CD4-positive, alpha-beta T cell treated with Interleukin-4 for 4 hours (primary cell): ENCODE data around the gene RPS8.
A peak's percentile ranks its signal among the peaks of the same experiment; 100 is the strongest.
"Not testable (repeated sequence)": the region's sequence is repeated elsewhere in the genome, so short reads cannot be mapped to it uniquely, and the experiment has no call there.

Source experiments
- DNase-seq: peaks from one replicate; pipeline ENCODE4 v3.0.0-alpha.2; 2020

The RPS8 gene

DNA sequence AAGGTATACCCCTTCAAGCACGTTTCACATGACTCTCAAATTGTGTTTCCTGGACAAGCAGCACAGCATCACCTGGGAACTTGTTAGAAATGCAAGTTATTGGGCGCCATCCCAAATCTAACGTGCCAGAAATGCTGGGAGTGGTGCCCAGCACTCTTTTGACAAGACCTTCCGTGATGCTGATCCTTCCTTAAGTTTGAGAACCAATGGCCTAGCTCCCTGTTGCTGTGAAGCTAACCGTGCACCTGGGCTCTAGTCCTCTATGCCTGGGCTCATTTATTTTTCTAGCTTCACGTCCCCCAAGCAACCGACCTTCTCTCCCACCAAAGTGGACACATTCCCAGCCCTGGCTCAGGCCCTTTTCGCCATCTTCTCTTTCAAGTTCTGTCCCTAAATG is 8.4 kb downstream of the RPS8 start:
- DNase-seq = no peak

DNA sequence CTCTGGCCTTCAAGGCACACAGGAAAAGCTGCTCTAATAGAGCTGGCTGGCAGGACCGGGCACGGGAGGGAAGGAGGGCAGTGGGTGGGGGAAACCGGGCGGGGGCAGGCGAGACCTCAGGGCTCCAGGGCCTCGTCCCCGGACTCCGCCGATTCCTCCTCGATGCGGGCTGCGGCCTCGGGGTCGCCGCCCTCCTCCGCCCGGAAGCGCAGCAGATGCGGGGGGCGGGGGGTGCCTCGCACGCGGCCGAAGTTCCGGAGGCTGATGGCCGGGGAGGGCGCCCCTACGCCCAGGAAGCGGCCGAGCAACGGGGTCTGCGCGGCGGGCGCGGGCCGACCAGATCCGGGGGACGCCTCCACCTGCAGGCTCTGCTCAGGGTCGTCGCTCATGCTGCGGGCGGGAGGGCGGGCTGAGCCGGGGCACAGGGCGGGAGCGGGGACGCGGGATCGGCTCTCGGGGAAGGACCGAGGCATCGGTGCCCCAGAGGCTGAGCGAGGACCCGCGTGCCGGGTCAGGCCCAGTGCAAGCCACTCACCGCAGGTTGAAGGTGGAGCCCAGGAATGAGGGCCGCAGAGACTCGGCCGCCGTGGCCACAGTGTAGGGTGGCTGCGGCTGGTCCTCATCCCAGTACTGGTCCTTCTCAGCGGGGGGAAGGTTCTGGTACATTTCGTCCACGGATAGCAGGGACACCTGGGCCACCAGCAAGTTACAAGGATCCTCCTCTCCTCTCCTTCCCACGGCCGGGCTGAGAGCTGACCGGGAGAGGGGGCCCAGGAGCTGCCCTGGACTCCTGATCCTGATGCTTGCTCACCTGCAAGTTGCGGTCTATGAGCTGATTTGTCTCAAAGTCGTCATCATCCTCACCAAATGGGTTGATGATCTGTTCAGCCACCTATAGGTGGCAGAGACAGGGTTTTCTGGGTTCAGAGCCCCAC is 9.0 kb downstream of the RPS8 start:
- DNase-seq = no peak

DNA sequence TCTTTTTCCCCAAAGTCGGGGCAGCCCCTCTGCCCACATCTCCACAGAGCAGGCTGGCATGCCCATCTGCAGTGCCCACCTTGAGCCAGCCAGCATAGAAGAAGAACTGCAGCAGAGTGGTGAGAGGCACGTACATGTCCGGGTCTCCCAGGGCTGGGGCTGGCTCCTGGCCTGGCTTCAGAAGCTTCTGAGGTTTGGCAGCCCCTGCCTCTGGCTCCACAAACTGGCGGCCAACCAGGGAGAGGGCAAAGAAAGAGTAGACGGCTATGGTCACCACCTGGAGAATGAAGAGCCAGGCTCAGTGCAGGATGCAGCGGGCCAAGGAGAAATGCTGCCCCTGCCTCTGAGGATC is 9.7 kb downstream of the RPS8 start:
- no peak for DNase-seq

DNA sequence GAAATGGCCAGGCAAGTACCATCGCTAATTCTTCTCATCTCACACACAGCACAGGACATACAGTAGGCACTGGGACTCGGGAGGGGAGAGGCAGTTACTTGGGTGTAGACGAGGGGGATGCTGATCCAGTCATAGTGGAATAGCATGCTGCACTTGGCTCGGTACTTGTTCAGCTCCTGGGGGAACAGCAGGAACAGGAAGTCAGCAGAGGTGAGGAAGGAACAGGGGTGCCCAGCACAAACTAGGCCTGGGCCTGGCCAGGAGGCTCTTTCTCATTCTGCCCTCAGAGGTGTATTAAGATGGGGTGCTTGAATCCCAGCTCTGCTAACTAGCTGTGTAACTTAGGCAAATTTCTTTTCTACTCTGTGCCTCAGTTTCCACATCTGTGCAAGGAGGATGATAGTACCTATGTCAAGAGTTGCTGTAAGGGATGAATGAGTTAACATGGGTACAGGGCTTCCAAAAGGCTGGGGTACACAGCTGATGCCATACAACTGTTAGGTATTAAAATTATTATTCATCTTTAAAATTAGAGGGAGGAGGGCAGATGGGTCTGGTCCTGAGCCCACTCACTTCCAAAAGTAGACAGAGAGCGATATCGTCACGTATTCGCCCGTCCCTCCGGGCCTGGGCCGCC is 10.3 kb downstream of the RPS8 start:
- DNase-seq = no peak

DNA sequence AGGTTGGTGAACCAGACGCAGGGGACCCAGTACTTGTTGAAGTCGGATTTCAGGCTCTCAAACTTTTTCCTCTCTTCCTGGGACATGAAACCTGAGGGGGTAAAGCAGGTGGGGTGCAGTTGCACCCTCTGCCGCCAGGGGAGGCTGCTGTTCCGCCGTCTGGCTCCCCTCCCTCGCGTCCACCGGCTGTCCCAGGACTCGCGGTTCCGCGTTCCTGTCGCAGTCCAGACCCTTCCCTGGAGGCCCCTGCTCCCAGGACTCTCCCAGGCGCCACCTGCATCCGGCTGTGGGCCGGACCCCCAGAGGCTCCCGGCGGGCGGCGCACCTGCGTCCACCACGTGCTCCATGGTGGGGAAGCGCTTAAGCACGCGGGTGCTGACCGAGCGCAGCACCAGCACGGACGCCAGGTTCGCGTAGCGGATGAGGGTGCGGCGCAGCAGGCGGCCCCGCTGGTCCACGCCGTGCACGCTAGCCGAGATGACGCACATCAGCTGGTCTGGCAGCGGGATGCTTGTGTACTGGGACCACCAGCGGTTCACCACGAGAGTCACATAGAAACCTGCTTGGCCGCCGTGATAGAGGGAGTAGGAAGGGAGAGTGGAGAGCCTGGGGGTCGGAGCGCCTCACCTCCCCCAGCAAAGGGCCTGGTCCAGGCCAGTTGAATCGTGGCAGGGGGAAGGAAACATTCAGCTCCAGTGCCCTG is 10.9 kb downstream of the RPS8 start:
- DNase-seq = peak; percentile 62

DNA sequence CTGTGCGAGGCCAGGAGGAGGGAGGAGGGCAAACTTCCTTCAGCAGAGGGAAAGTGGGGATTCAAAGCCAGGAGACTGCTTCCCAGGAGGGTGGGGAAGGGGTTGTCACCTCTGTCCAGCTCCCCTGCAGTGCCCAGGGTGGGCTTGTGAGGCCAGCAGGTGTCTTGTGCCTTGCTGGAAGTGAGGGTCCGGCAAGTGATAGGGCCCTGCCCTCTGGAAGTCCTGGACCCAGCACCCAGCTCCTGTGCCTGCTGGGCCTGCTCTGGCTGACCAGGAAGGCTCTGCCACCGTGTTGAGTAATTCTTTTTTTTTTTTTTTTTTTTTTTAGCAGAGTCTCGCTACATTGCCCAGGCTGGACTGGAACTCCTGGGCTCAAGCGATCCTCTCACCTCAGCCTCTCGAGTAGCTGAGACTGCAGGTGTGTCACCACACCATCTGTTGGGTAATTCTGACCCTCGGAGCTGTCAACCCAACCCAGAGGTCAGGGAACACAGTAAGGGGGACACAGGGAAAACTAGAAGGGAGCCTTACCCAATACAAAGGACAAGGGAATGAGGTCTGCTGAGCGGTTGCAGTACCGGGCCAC is 11.6 kb downstream of the RPS8 start:
- no peak for DNase-seq

DNA sequence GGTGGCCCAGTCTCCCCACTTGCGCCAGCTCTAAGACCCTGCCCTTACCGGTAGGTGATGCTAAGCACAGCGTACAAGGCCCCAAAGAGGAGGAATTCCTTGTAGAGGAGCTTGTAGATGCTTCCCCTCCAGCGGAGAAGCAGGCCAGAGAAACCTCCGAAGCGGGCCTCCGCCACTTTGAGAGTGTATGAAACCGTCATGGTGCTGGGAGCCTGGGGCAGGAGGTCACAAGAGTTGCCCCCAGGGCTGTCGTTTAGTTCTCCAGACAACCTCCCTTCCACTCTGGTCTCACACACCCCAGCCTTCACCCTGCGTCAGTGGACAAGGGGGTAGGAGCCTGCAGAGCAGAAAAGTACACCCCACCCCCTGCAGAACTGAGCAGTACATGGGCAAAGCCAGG is 12.2 kb downstream of the RPS8 start:
- no peak for DNase-seq

DNA sequence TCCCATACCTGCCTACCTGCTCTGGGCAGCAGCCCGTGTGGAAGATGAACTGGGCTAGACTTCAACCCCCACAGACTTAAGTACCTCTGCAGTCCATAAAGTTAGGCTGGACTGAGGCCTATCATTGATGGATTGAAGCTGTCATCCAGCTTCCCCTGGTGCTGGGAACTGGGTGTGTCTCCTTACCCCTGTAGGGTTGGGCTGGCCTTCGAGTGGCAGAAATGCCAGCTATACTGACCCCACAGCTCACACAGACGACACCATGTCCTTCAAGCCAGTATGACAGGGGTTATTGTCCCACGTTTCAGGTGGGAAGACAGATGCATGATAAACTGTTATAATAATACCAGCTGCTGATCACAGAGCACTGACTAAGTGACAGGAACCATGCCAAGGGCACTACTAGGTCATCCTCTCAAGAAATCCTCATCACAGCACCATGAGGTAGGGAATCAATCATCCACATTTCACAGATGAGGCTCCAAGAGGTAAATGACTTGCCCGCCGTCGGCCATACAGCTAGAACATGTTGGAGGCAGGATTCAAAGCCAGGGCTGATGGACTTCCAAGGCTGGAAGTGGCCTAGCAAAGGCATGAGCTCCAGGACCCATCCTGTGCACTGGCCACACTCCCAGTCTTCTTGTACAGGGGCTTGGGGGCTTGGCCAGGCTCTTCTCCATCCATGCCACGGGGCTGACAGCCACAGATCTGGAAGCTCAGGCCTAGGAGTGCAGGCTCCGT is 12.9 kb downstream of the RPS8 start, which contains the start of gene BEST4:
TSS of gene BEST4 (minus strand) at position 51 of the 741 bp plus-strand sequence. CDS start 465 bp downstream, outside the sequence.
- DNase-seq = no peak

DNA sequence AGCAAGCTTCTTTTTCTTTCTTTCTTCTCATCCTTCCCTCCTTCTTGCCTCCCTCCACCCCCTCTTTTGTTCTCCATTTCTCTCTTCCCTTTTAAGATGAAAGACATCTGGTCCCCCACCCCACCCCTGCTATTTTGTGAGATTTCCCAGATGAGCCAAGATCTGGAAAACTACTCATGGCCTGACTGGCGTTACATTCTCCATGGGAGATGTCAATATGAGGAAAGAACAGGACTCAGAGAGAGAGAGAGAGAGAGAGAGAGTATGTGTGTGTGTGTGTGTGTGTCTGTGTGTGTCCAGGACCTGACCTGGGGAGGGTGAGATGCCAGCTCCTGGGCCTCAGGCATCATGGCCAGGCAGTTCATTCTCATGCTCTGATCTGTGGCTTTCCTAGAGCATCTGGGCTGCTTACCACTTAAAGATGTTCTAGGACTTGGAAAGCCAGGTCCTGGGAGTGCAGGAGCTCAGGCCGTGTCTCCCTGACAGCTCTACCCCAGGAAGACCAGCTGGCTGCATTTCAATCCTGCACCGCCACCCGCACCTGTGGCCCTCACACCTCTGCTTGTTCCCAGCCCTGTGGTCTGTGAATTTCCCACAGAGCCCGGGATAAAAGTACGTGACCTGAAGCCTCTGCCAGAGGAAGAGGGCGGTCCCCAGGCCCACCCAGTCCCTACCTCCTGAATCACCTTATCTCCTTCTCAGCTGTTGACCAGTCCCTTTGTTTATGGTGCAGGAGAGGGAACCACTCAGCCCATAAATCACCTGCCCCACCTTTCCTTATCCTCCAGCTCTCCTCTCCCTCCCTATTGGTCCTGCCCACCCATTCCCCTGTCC is 15.8 kb downstream of the RPS8 start:
- no peak for DNase-seq

DNA sequence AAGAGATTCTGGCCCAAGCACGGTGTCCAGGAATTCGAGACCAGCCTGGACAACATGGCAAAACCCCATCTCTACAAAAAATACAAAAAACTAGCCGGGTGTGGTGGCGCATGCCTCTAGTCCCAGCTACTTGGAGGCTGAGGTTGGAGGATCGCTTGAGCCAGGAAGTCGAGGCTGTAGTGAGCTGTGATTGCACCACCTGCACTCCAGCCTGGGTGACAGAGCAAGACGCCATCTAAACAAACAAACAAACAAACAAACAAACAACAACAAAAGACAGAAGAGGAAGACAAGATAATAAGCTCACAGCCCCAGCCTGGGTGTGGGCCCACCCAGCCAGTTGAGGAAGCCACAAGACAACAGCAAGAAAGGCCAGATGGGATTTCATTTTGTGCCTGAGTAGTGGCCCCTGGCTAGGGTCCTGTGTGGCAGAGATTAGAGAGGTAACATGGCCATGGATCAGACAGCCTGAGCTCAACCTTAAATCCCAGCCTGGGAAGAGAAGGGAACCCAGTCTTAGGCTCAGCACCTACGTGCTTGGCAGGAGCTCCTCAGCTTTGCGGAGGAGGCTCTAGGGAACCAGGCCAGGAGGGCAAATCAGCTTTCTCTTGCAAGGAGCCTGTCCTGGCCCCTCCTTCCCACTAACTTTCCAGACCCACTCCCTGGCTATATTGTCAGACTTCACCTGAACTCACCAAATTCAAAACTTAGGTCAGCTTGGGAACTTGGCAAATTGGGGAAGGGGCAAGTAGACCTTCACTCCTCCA is 17.6 kb downstream of the RPS8 start:
- DNase-seq = no peak

DNA sequence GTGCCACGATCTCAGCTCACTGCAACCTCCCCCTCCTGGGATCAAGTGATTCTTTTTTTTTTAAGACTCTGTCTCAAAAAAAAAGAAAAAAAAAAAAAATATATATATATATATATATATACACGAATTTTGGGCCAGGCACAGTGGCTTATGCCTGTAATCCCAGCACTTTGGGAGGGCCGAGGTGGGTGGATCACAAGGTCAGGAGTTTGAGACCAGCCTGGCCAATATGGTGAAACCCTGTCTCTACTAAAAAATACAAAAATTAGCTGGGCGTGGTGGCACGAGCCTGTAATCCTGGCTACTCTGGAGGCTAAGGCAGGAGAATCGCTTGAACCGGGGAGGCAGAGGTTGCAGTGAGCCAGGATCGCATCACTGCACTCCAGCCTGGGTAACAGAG is 22.5 kb downstream of the RPS8 start:
- not testable (repeated sequence) for DNase-seq

DNA sequence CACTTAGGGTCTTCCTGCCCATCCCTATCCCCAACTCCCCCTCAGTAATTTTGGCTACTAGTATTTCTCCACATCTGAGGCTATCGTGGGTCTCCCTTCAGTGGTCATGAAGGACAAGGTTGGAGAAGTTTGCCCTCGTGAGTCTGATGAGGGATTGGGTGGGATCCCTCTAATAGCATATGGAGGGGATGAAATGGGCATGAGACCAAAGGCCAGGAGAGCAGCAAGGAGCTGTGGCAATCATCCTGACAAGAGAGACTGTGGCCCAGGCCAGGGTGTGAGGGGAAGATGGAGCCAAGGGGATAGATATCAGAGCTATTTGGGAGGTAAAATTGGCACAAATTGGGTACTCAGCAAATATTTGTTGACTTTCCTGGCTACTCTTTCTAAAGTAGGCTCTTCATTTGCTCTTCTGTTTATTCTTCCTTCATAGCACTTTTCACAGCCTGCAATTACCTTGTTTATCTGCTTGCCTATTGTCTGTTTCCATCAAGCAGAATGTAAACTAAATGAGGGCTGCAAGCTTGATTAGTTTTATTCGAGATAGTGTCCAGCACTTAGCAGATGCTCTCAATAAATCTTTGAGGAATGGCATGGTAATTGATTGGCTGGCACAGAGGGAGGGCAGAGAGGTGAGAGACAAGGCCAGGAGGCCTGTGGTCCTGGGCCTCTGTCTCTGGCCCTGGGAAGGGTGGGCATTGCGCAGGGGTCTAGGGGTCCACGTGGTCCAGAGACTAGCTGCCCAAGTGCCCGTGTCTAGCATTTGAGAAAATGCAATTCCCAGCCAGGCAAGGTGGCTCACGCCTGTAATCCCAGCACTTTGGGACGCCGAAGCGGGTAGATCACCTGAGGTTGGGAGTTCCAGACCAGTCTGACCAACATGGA is 23.4 kb downstream of the RPS8 start:
- DNase-seq = no peak

DNA sequence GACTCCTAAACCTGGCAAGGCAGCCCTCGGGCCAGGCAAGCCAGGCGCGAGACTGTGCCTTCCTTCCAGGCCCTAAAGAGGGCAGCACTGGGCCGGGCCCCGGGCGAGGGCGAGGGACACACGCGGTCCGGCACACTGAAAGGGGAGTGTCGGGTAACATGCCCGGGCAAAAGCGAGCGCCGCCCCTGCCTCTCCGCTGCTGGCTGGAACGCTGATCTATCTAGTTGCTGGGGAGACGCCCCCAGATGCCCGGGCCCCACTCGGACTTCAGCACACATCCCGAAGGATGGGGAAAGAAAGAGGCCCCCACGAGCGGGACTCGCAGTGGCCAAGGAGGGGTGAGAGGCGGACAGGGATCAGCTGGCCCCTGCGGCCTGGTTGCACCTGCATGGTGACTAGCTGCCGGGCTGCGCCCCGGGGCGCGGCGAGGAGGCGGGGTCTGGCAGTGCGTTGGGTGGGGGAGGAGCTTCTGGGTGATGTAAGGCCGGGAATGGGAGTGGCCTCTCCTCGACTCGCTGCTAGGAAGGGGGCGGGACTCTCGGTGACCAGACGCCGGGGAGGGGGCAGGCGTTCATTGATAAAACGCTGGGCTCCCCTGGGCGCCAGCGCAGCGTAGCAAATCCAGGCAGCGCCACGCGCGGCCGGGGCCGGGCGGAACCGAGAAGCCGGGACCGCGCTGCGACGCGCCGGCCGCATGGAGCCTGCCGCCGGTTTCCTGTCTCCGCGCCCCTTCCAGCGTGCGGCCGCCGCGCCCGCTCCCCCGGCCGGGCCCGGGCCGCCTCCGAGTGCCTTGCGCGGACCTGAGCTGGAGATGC is 24.6 kb downstream of the RPS8 start, which contains the start of gene PLK3:
TSS of gene PLK3 (plus strand) at position 608 of the 815 bp plus-strand sequence. CDS start at position 695, 87 bp downstream.
- peak; percentile 99 for DNase-seq

DNA sequence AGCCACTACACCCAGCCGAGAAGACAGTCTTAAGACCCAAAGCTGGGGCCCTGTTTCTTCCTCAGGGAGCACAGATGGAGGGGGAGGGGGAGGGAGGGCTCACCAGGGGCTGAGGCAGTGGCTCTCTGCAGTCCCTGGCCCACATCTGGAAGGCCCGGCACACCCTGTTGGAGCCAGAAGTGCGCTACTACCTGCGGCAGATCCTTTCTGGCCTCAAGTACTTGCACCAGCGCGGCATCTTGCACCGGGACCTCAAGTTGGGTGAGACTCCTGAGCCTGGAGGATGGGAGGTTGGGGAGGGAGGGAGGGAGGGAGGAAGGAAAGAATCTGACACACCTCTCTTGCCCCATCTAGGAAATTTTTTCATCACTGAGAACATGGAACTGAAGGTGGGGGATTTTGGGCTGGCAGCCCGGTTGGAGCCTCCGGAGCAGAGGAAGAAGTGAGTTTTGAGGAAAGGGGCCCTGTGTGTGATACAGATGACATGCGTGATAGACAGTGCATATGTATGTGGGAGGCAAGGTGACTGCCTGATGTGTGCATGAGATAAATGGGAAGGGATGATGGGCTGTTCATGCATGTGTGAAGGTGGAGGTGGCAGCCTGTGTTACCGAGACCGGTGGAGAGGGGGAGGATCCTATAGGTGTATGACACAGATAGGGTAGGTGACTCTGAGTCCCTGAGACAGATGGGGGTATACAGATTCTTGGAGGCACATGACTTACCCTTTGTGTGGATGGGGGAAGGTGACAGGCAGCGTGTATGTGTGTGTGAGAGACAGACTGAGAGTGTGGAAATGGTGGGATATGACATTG is 26.4 kb downstream of the RPS8 start:
- peak; percentile 70 for DNase-seq

DNA sequence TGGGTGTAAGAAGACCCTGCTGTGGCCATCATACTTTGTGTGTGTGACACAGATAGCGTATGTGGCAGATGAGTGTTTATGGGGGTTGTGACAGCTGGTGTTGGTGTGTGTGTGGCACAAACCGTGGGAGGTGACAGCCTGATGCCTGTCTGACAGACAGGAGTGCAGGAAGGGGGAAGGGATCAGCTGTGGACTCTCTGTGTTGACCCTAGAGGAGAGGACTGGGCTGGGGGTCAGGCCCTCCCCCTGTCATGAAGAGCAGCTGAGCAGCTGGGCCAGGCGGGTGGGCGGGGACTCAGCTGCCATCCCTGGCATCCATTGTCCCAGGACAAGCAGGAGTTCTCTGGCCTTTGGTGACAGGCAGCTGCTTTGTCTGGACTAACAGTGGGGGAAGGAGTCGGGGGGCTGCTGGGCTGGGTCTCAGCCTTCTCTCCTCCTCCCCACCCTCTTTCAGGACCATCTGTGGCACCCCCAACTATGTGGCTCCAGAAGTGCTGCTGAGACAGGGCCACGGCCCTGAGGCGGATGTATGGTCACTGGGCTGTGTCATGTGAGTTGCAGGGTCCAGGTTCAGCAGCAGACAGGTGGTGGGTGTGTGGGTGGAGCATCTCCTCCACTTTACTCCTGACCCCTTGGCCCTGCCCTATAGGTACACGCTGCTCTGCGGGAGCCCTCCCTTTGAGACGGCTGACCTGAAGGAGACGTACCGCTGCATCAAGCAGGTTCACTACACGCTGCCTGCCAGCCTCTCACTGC is 27.1 kb downstream of the RPS8 start:
- no peak for DNase-seq

DNA sequence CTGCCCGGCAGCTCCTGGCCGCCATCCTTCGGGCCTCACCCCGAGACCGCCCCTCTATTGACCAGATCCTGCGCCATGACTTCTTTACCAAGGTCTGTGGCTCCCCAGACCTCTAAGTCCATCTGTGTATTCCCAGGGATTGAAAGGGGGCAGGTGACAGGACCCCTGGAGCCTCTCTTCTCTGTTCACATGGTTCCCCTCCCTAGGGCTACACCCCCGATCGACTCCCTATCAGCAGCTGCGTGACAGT is 27.6 kb downstream of the RPS8 start:
- no peak for DNase-seq
